ENCODE data around the gene FBLIM1.

Gene FBLIM1

DNA sequence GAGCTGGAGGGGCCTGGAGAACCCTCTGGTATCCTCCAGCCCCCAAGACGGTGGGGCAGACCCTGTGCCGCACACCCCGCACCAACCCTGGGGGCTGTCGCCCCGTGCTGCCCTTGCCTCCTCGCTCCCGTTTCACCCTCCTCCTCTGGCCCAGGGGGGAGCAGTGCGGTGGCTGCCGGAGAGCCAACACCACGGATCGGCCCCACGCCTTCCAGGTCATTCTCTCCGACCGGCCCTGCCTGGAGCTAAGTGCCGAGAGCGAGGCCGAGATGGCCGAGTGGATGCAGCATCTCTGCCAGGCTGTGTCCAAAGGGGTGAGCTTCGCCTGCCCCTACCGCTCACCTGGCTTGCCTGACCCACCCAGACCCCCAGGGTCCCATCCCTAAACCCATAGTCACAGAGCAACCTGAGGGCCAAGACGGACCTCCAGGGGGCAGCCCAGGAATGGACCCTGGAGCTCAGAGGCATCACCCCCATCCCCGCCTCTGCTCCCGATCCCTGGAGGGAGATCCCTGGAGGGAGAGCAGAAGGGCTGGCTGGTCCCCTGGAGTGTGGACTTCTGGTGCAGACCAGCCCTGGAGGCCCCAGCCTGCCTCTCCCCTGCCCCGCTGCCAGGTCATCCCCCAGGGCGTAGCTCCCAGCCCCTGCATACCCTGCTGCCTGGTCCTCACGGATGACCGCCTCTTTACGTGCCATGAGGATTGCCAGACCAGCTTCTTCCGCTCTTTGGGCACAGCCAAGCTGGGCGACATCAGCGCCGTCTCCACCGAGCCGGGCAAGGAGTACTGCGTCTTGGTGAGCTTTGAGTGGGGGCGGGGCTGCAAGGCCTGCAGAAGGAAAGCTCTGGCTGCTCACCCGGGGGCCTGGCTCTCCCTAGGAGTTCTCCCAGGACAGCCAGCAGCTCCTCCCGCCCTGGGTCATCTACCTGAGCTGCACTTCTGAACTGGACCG, 26.6 kb upstream of the FBLIM1 start:
- DNase-seq: peak in 1 of 14 donors; percentile 35

DNA sequence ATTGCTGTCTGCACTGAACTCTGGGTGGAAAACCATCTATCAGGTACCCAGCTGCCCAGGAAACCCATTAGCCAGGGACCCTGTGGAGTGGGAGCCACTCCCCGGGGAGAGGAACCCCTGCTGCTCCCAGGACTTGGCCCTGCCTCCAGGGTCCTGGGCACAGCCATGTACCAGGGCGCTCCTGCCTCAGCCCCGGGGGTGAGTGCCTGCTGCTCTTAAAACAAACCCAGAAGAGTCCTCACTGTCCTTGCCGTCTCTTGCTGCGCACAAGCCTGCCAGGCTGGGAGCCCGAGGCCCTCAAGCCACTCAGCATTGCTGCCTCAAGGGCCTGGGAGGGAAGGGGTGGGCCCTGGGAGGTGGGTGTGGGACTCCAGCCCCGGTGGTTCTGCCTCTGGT, 25.9 kb upstream of the FBLIM1 start:
- DNase-seq: no peak

DNA sequence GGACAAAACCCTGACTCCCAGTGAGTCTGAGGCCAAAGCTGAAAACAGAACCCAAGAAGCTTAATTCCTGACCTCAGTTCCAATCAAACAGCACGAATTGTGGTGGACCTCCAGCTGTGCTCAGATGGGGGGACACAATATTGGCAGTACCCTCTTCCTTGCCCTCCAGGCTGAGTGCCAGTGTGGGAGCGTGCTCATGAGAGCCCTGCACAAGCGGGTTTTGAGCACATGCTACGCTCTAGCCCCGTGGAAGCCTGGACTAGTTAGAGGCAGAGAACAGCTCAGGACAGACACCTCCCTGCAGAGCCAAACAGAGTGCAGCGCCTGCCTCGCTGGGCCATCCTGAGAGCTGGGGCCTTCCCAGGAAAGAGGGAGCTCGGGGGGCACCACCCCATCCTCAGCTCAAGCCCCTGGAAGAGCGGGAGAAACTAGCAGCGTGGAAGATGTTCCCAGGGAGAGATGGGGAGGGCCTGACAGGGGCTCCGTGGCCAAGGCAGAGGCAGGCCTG, 25.3 kb upstream of the FBLIM1 start:
- DNase-seq: peak in 1 of 14 donors; percentile 20

DNA sequence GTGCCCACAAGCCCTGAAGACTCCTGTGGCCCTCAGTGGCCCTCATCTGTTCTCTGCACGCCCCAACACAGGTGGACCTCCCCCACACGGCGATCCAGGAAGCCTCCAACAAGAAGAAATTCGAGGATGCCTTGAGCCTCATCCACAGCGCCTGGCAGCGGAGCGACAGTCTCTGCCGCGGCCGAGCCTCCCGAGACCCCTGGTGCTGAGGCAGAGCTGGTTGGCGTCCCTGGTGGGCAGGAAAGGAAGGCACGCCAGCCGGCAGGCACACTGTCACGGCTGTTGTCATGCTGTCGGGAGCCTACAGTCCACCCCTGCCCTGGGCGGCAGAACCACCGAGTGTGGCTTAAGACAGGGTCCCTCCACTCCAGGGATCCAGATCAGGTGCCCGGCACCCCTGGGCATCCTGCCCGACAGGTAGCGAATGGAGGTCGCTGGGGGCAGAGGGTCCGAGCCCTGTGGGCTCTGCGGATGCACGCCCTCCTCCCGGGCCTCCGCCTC, 24.8 kb upstream of the FBLIM1 start:
- no peak for DNase-seq

DNA sequence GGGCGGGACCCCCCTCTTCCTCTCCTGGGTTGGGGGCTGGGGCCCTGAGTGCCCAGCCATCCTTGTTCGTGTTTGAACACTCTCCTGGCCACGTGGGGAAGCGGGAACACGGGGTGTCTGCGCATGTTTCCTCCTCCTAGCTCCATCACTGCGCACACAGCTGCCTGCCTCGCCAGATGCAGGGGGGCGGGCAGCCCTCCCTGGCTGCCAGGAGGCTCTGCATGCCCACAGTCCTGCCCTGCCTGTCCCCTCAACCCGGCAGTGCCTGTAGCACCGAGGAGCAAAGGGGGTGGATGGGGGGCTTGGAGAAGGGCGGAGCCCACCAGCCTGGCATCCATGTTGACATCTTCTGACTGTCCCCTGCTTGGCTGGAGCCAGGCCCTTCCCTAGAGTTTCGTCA, 24.3 kb upstream of the FBLIM1 start:
- DNase-seq: no peak

DNA sequence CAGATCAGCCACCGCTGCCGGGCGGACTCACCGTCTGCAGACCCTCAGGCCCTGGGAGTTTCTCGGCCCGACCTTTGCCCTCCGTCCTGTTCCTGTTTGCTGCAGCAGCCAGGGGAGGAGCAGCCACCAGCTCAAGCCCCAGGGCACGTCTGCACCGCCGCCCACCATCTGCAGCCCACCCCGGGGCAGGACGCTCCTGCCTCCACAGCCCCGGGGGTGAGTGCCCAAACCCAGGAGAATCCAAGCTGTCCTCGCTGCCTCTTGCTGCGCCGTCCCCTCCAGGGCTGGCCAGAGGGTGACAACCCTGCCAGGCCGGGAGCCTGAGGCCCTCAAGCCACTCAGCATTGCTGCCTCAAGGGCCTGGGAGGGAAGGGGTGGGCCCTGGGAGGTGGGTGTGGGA, 23.7 kb upstream of the FBLIM1 start:
- no peak for DNase-seq

DNA sequence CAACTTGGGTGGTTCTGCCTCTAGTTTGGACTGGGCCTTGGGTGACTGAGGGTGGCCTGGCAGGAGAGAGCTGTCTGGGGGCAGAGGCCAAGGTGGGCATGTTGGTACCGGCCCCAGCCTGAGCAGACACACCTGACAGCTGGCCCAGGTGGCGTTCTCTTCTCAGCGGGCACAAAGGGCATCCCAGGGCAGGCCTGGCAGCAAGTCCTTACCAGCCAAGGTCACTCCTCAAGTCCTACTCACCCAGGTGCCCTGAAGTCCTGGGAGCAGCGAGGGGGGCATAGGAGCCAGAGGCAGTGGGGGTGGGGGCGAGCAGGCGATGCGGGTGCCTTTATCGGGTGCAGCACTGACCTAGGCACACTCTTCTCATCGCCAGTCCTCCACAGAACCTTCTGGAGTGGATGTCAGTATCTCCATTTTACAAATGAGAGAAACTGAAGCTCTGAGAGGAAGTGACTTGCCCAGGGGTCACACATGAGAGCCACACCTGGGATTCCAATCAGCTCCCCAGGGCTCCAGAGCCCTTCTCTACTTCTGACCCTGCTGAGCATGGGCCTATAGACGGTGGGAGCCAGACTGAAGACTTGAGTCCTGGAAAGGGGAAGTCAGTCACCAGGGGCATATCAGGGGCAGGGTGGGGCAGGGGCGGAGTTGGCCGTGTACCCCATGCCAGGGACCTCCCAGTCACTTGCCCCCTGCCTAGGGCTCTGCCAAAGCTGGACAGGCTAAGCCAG, 23.1 kb upstream of the FBLIM1 start:
- no peak for DNase-seq

DNA sequence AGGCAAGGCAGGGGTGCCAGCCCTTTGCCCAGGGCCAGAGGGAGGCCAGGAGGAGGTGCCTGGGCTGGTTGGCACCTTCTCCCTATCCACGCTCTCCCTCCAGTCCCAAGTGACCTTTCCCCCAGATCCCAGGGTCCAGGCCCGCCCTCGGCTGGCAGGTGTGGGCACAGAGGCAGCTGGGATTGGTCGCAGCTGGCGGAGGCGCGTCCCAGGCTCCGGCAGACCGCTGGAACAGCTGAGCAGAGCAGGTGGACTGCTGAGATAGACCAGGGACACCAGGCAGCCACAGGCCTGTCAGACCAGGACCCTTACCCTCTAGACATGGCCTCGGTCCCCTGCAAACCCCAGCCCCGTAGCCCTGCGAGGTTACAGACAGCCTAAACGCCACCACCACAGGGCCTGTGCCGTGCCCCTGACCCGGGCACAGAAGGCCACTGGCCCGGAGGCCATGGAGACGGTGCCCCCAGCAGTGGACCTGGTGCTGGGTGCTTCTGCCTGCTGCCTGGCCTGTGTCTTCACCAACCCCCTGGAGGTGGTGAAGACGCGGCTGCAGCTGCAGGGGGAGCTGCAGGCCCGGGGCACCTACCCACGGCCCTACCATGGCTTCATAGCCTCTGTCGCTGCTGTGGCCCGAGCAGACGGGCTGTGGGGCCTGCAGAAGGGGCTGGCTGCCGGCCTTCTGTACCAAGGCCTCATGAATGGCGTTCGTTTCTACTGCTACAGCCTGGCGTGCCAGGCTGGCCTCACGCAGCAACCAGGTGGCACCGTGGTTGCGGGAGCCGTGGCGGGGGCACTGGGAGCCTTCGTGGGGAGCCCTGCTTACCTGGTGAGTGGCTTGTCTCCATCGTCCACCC, 22.3 kb upstream of the FBLIM1 start, which contains the start of gene SLC25A34:
SLC25A34 (plus strand) TSS at position 221 of the 854 bp plus-strand sequence; CDS start at position 449, 228 bp downstream.
- DNase-seq: peak in 1 of 14 donors; percentile 31

DNA sequence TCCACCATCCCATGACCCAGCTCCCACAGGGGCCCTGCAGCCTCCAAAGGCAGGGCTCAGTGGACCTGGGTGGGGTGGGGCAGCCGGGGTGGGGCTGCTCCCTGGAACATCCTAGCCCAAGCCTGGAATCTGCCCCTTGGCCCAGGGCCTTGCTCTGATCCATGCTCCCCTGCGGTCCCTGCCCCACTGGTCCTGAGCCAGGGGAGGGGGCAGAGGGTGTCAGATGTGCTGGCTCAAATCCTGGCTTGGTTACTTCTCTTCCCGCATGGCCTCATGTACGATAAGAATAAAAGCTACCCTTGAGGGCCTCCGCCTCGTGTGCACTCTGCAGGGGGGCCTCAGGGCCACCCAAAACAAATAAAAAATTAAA, 21.7 kb upstream of the FBLIM1 start:
- no peak for DNase-seq

DNA sequence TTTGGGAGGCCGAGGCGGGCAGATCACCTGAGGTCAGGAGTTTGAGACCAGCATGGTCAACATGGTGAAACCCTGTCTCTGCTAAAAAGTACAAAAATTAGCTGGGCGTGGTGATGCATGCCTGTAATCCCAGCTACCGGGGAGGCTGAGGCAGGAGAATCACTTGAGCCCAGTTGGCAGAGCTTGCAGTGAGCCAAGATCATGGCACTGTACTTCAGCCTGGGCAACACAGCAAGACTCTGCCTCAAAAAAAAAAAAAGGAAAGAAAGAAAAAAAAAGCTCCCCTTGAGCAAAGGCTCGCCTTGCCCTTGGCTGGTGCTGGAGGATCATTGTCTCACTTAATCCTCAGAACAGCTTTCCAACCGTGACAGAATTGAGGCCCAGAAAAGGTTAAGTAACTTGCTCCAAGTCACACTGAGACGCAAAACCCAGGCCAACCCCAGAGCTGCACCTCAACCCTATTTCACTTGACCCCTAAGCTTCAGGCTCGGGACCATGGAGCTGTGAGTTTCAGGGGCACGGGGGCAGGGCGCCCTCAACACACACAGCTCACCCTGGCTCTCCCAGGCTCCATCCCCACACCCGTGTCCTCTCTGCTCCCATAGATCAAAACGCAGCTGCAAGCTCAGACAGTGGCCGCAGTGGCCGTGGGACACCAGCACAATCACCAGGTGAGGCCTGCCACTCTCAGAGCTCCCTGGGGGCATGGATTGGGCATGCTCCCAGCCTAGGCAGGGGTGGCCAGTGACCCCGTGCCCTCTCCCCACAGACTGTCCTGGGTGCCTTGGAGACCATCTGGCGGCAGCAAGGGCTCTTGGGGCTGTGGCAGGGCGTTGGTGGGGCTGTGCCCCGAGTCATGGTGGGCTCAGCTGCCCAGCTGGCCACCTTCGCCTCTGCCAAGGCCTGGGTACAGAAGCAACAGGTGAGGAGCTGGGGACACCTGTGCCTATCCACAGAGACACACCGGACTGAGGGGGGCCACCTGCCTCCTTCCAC, 21.0 kb upstream of the FBLIM1 start:
- DNase-seq: no peak

DNA sequence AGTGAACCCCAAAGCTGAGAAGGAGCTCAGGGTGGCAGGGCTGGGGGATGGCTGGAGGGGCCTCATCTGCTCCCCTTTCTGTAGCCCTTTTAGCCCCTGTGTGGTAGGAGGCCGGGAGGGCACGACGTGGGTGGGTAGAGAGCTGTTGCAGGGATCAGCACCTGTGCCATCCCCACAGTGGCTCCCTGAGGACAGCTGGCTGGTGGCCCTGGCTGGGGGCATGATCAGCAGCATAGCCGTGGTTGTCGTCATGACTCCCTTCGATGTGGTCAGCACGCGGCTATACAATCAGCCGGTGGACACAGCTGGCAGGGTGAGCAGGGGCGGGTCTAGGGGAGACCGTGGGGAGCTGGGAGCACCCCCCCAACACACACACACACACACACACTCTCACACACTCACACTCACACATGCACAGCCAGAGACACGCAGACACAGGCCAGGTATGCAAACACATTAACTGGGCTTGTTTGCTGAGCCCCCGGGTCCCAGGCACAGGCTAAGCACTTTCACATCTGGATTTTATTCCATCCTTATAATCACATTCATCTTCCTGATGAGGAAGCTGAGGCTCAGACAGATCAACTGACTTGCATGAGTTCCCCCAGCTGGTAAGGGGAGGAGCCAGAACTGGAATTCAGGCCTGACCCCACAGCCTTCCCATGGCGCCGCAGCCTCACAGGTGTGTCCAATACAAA, 20.0 kb upstream of the FBLIM1 start:
- no peak for DNase-seq

DNA sequence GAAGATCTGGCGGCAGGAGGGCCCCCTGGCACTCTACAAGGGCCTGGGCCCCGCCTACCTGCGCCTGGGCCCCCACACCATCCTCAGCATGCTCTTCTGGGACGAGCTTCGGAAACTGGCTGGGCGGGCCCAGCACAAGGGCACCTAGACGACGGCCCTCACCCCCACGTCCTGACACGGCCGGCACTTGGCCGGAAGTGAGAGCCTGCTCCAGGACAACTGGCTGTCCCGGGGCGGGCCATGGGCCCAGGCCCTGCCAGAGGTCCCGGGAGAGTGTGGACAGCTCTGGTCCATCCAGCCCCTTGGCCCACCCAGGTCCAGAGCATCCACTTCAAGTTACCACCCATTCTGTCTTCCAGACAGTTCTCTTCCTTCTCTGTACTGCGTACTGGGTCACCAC, 19.3 kb upstream of the FBLIM1 start:
- DNase-seq: no peak

DNA sequence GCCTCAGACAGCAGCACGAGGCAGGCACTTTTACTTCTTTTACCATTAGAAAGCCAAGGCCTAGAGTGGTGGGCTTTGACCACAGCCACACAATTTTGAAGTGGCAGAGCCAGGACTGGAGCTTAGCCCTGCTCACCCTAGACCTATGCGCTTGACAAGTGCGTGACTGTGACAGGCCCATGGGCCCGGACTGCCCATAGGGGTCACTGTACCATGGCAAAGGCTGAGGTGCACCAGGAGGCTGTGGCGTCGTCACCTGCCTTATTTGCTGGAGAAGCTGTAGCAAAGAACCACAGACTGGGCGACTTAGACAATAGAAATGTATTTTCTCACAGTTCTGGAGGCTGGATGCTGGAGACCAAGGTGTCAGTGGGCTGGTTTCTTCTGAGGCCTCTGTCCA, 18.9 kb upstream of the FBLIM1 start:
- DNase-seq: no peak

DNA sequence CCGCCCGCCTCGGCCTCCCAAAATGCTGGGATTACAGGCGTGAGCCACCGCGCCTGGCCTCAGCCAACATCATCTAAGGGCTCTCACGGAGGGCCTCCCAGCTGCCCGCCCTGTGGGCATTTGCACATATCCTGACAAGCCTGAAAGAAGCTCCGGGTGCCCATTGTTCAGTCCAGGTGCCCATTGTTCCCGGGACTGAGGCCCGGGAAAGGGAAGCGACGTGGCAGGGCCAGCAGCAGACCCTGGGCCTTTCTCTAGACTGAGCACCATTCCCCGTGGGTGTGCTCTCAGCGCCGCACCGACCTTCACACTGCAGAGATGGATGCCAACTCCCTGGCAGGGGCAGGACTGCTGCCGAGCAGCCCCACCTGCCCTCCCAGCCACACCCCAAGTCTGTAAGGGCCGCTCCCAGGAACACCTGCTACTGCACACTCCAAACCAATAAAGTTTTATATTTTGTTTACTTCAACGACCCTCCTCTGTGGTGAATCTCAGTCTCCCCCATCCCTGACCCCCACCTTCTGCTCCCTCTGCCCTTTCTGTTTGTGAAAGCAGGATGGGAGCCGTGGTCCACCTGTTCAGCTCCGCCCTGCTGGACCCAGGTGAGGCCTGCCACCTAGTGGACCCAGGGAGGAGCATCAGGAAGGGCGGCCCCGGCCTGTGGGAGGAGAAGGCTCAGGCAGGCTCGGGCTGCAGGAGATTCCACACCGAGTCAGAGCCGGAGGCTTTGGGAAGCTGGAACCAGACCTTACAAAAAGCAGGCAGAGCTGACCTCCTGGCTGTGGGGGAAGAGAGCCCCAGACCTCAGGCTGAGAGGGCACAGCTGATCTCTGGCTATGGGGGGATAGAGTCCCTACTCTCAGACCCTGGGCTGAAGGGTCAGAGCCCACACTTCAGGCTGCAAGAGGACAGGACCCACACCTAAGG, 17.4 kb upstream of the FBLIM1 start:
- peak in 10 of 14 donors; percentile 14 to 80 (median 24) for DNase-seq

DNA sequence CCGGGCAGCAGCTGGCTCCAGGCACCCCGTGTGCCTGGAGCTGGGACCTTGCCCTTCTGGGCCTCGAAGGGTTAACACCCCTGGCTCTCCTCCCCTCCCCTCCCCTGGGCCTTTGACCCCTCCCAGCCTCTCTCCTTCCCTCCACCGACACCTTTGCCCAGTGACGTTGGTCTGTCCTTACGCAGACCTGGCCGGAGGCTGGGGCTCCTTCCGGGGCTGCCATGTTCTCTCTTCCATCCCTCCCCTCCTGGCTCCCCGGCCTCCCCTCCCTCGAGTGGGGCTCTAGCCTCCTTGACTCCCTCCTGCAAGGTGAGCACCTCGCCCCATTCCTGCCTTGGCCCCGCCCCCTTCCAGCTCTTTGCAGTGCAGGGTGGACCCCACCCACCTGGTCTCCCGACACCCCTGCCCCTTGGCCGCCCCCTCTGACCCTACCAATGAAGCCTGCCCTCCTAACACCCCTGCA, 16.2 kb upstream of the FBLIM1 start, which contains the start of gene TMEM82:
TMEM82 (plus strand) TSS at position 161 of the 463 bp plus-strand sequence; CDS start at position 222, 61 bp downstream.
- DNase-seq: no peak

DNA sequence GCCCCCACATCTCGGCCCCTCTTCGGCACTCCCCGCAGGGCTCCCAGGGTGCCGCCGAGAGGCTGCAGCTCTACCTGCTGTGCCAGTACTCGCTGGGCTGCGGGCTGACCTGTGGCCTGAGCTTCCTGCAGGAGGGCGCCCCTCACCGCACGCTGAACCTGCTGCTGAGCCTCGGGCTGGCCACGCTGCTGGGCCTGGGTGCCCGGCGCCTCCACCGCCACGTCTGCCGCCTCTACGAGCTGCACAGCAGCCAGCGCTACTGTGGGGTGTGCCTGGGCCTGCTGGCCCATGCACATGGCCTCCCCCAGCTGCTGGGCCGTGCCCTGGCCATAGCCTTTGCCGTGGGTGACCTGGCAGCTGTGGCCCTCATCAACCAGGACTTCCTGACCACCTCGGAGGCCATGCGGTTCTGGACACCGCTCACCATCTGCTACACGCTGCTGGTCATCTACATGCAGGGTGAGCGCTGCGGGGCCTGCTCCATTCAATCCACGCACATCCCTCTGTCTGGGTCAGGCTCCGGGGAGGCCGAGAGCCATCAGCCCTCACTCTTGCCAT, 14.4 kb upstream of the FBLIM1 start:
- DNase-seq: no peak

DNA sequence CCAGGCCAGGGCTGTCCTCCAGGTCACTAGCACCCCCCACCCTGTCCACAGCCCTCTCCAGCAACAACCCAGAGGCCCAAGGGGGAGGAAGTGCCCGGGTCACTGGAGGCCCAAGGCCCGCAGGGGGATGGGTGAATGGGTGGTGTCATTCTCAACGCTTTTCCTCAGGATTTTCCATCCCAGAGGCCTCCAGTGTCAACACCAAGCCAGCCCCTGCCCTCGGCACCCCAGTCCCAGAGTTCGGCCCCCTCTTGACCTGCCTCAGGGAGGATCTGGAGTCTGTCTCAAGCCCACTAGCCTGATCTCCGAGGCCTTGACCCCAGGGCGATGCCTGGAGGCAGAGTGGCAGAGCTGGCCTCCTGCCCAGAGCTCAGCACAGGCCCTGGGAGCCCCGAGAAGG, 11.2 kb upstream of the FBLIM1 start:
- DNase-seq: no peak

DNA sequence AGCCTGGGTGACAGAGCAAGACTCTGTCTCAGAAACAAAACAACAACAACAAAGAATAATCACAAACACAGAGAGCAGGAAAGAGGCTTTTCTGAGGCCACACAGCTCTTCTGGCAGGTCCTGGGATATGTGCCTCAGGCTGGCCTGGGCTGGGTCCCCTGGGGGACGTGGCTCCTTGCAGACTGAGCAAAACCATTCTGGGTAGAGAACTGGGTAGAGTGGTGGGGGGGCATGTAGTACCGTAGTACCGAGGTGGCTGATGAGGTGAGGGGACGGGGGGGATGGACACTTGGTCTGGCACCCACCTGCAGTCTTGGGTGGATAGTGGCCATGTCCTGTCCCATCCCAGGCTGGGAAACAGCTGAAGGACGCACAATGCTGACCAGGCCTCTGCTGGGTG, 10.3 kb upstream of the FBLIM1 start:
- DNase-seq: no peak

Data from C1 segment of cervical spinal cord (tissue), 14 donors.